ENCODE results near the gene AGPS.

AGPS gene

DNA sequence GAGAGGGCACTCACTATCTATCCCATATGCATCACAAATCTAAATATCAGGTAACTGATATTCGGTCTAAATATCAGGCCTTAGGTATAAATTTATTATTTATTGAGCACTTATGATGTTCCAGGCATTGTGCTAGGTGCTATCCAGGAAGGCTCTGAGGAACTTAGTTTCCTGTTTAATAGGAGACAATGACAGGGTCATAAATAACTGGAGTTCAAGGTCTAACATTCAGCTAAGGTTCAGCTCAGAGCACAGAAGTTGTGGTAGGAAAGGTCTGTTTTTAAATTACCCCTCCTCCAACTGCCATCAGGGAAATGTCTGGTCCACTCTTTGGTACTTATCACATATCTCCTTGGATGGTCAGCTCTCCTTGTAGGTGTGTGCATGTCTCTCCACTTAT, 193.6 kb downstream of the AGPS start:
- Histone ChIP-seq H3K79me2 (ENCODE audit: insufficient read depth, low read length) (no peaks in the 10 kb centered on the region), H3K4me1 (ENCODE audit: insufficient read depth, low read length) (no peaks in the 10 kb centered on the region), H3K9me3 (ENCODE audit: insufficient read depth, low read length, severe bottlenecking) (no peaks in the 10 kb centered on the region), H3K4me2 (ENCODE audit: insufficient read depth, low read length) (no peak overlapping the region), H3K36me3 (ENCODE audit: insufficient read depth, low read length) (no peaks in the 10 kb centered on the region), H3K27me3 (ENCODE audit: insufficient read depth, low read length, poor library complexity) (no peaks in the 10 kb centered on the region), H3K9ac (ENCODE audit: low read depth, low read length) (no peak overlapping the region), H3K27ac (ENCODE audit: low read length) (no peak overlapping the region), H3K4me3 (ENCODE audit: low read depth in 1 of 2, low read length in 2 of 2) (no peak overlapping the region), H2AFZ (ENCODE audit: low read depth, low read length) (no peak overlapping the region), H4K20me1 (ENCODE audit: insufficient read depth, low read length) (no peaks in the 10 kb centered on the region)
- TF ChIP-seq EZH2 (IDR thresholded peaks at IDR 0.05; ENCODE audit: borderline replicate concordance, low read depth, low read length, severe bottlenecking) (no peak), CTCF (IDR thresholded peaks at IDR 0.05; ENCODE audit: borderline replicate concordance, extremely low read depth, low read length, poor library complexity, severe bottlenecking) (no peak)
- ATAC-seq (ENCODE audit: insufficient read depth, low read depth) (no peak), DNase-seq (no peak)

DNA sequence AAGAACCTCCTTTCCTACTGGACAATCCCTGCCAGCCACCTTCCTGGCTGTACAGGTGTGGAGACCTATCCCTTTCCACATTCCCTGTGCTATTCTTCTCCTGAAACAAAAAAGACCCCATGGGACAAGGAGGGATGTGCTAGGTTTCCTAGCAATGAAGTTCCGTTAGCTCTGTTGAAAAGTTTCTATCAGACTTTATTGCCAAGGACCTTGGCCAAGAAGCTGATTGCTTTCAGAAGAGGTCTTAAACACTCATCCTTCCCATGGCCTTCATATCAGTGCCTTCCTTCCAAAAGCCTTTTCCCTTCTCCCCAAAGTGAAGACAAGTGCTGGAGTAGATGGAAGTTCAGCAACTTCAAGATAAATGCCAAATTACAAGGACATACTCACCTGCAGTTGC, 194.8 kb downstream of the AGPS start:
- Histone ChIP-seq H3K9ac (ENCODE audit: low read depth, low read length) (no peak overlapping the region), H3K27ac (ENCODE audit: low read length) (no peak overlapping the region), H4K20me1 (ENCODE audit: insufficient read depth, low read length) (no peaks in the 10 kb centered on the region), H3K27me3 (ENCODE audit: insufficient read depth, low read length, poor library complexity) (no peaks in the 10 kb centered on the region), H3K4me2 (ENCODE audit: insufficient read depth, low read length) (no peak overlapping the region), H3K4me1 (ENCODE audit: insufficient read depth, low read length) (no peaks in the 10 kb centered on the region), H3K9me3 (ENCODE audit: insufficient read depth, low read length, severe bottlenecking) (no peaks in the 10 kb centered on the region), H3K36me3 (ENCODE audit: insufficient read depth, low read length) (no peaks in the 10 kb centered on the region), H2AFZ (ENCODE audit: low read depth, low read length) (no peak overlapping the region), H3K4me3 (ENCODE audit: low read depth in 1 of 2, low read length in 2 of 2) (no peak overlapping the region), H3K79me2 (ENCODE audit: insufficient read depth, low read length) (no peaks in the 10 kb centered on the region)
- TF ChIP-seq EZH2 (IDR thresholded peaks at IDR 0.05; ENCODE audit: borderline replicate concordance, low read depth, low read length, severe bottlenecking) (no peak), CTCF (IDR thresholded peaks at IDR 0.05; ENCODE audit: borderline replicate concordance, extremely low read depth, low read length, poor library complexity, severe bottlenecking) (no peak)
- no peak for DNase-seq
- ATAC-seq (ENCODE audit: insufficient read depth, low read depth), result no peak

GRCh38 chr2:177588671-177589070, 196.1 kb downstream of the AGPS start:
- Histone ChIP-seq H3K27ac (ENCODE audit: low read length) (no peak overlapping the region), H3K9ac (ENCODE audit: low read depth, low read length) (no peak overlapping the region), H3K4me2 (ENCODE audit: insufficient read depth, low read length) (no peak overlapping the region), H3K4me1 (ENCODE audit: insufficient read depth, low read length) (no peaks in the 10 kb centered on the region), H2AFZ (ENCODE audit: low read depth, low read length) (no peak overlapping the region), H3K79me2 (ENCODE audit: insufficient read depth, low read length) (no peaks in the 10 kb centered on the region), H3K9me3 (ENCODE audit: insufficient read depth, low read length, severe bottlenecking) (no peaks in the 10 kb centered on the region), H3K4me3 (ENCODE audit: low read depth in 1 of 2, low read length in 2 of 2) (no peak overlapping the region), H3K36me3 (ENCODE audit: insufficient read depth, low read length) (no peaks in the 10 kb centered on the region), H4K20me1 (ENCODE audit: insufficient read depth, low read length) (no peaks in the 10 kb centered on the region), H3K27me3 (ENCODE audit: insufficient read depth, low read length, poor library complexity) (no peaks in the 10 kb centered on the region)
- ATAC-seq (ENCODE audit: insufficient read depth, low read depth) (no peak), DNase-seq (no peak)
- TF ChIP-seq CTCF (IDR thresholded peaks at IDR 0.05; ENCODE audit: borderline replicate concordance, extremely low read depth, low read length, poor library complexity, severe bottlenecking), result no peak
- TF ChIP-seq EZH2 (IDR thresholded peaks at IDR 0.05; ENCODE audit: borderline replicate concordance, low read depth, low read length, severe bottlenecking), result no peak

- no peak overlapping the region for H2AFZ ChIP-seq (ENCODE audit: low read depth, low read length)
- H3K27me3 ChIP-seq (ENCODE audit: insufficient read depth, low read length, poor library complexity), result no peaks in the 10 kb centered on the region
- no peak overlapping the region for H3K4me2 ChIP-seq (ENCODE audit: insufficient read depth, low read length)
- DNase-seq, result no peak
- no peak for ATAC-seq (ENCODE audit: insufficient read depth, low read depth)
- no peaks in the 10 kb centered on the region for H3K9me3 ChIP-seq (ENCODE audit: insufficient read depth, low read length, severe bottlenecking)
- H3K4me3 ChIP-seq (ENCODE audit: low read depth in 1 of 2, low read length in 2 of 2), result no peak overlapping the region
- TF ChIP-seq CTCF (IDR thresholded peaks at IDR 0.05; ENCODE audit: borderline replicate concordance, extremely low read depth, low read length, poor library complexity, severe bottlenecking), result no peak
- TF ChIP-seq EZH2 (IDR thresholded peaks at IDR 0.05; ENCODE audit: borderline replicate concordance, low read depth, low read length, severe bottlenecking), result no peak
- H3K79me2 ChIP-seq (ENCODE audit: insufficient read depth, low read length), result no peaks in the 10 kb centered on the region
- H3K4me1 ChIP-seq (ENCODE audit: insufficient read depth, low read length), result no peaks in the 10 kb centered on the region
- no peak overlapping the region for H3K27ac ChIP-seq (ENCODE audit: low read length)
- H3K9ac ChIP-seq (ENCODE audit: low read depth, low read length), result no peak overlapping the region
- no peaks in the 10 kb centered on the region for H4K20me1 ChIP-seq (ENCODE audit: insufficient read depth, low read length)
- no peaks in the 10 kb centered on the region for H3K36me3 ChIP-seq (ENCODE audit: insufficient read depth, low read length)
These were observed 196.6 kb downstream of the AGPS start for GRCh38 chr2:177589186-177589585.

Measured in DND-41 (cell line).